ENCODE data around the gene HSPA2.

- no peak for TF ChIP-seq CTCF (IDR thresholded peaks at IDR 0.05)
- TF ChIP-seq ZNF281 (CRISPR knock-in tag; IDR thresholded peaks at IDR 0.05) = no peak
- no peak for TF ChIP-seq USF1 (CRISPR knock-in tag; IDR thresholded peaks at IDR 0.05)
- no peak for TF ChIP-seq USF2 (CRISPR knock-in tag; IDR thresholded peaks at IDR 0.05)
- no peak for TF ChIP-seq ZNF232 (CRISPR knock-in tag; IDR thresholded peaks at IDR 0.05)
- TF ChIP-seq NFYB (CRISPR knock-in tag; conservative IDR thresholded peaks at IDR 0.05; ENCODE audit: low read depth) = no peak
- TF ChIP-seq TEAD1 (CRISPR knock-in tag; IDR thresholded peaks at IDR 0.05) = no peak
- no peak for TF ChIP-seq ELF4 (CRISPR knock-in tag; IDR thresholded peaks at IDR 0.05; ENCODE audit: low read depth)
- TF ChIP-seq ZBTB21 (CRISPR knock-in tag; IDR thresholded peaks at IDR 0.05; ENCODE audit: borderline replicate concordance) = no peak
Measured at GRCh38 chr14:64541261-64541971, 875 bp downstream of the HSPA2 start.
